K562 (cell line): ENCODE data around the gene IFFO2. TPM values are rescaled to one million over a fixed set of nuclear protein-coding genes. Genes with fewer than 3 reads are reported as not detected.
A peak's percentile ranks its signal among the peaks of the same experiment; 100 is the strongest.

Source experiments
- ARNT ChIP-seq, 2 experiments: fragments of 450-650 bp; IDR thresholded peaks; 2 replicates each; pipeline ENCODE4 v1.6.1; 2016; ENCODE audit warnings: mild to moderate bottlenecking in 1 of 2
- ATF3 ChIP-seq, 2 experiments: fragments of 450-650 bp in 1 of 2; sonication (generic) in 1 of 2; formaldehyde crosslinking in 1 of 2; IDR thresholded peaks in 1 of 2; conservative IDR thresholded peaks in 1 of 2; 2 replicates each; pipeline versions ENCODE4 v1.6.1 to v1.8.1; 2016 to 2023; ENCODE audit warnings: mild to moderate bottlenecking in 2 of 2, moderate library complexity in 2 of 2, inconsistent platforms in 1 of 2, missing genetic modification reagents in 1 of 2
- EP400 ChIP-seq: fragments of 450-650 bp; IDR thresholded peaks from 2 replicates; pipeline ENCODE4 v1.6.1; 2017; ENCODE audit warnings: antibody characterized with exemption, mild to moderate bottlenecking, moderate library complexity
- ERF ChIP-seq: fragments of 450-650 bp; formaldehyde crosslinking; IDR thresholded peaks from 2 replicates; pipeline ENCODE4 v1.4.0; 2020; ENCODE audit warnings: mild to moderate bottlenecking, mixed read lengths
- HNRNPH1 ChIP-seq: fragments of 200-400 bp; formaldehyde crosslinking; optimal IDR thresholded peaks from 2 replicates; pipeline ENCODE3; 2017; ENCODE audit warnings: low read depth, mild to moderate bottlenecking, low read length, moderate library complexity
- ILF3 ChIP-seq: fragments of 450-650 bp; IDR thresholded peaks from 2 replicates; pipeline ENCODE4 v1.6.1; 2018; ENCODE audit warnings: antibody characterized with exemption, mild to moderate bottlenecking, moderate library complexity, borderline replicate concordance
- ILK ChIP-seq: fragments of 450-650 bp; IDR thresholded peaks from 2 replicates; pipeline ENCODE4 v1.6.1; 2016; ENCODE audit warnings: missing genetic modification characterization, low read depth, mild to moderate bottlenecking, missing compliant biosample characterization, moderate library complexity, borderline replicate concordance
- KAT8 ChIP-seq: fragments of 450-650 bp; IDR thresholded peaks from 2 replicates; pipeline ENCODE4 v1.6.1; 2016; ENCODE audit warnings: low read depth, mild to moderate bottlenecking
- KDM4B ChIP-seq, 2 experiments: fragments of 450-650 bp in 1 of 2; sonication (generic) in 1 of 2; IDR thresholded peaks; 2 replicates each; pipeline ENCODE4 v1.6.1; 2016 to 2017; ENCODE audit warnings: borderline replicate concordance in 2 of 2, antibody characterized with exemption in 1 of 2, low read depth in 1 of 2, mild to moderate bottlenecking in 1 of 2
- MED1 ChIP-seq: sonication (generic); formaldehyde crosslinking; IDR thresholded peaks from 2 replicates; pipeline ENCODE4 v1.8.1; 2023; ENCODE audit warnings: missing genetic modification reagents, borderline replicate concordance
- NFRKB ChIP-seq: fragments of 450-650 bp; IDR thresholded peaks from 2 replicates; pipeline ENCODE4 v1.6.1; 2016; ENCODE audit warnings: low read depth
- POLR2A ChIP-seq: fragments of 450-650 bp; conservative IDR thresholded peaks from 2 replicates; pipeline ENCODE4 v1.6.1; 2016
- RB1 ChIP-seq: fragments of 450-650 bp; IDR thresholded peaks from 2 replicates; pipeline ENCODE4 v1.6.1; 2017; ENCODE audit warnings: low read depth, mild to moderate bottlenecking
- RFX7 ChIP-seq: fragments of 250-450 bp; sonication (Bioruptor Pico); IDR thresholded peaks from 2 replicates; pipeline ENCODE4 v1.5.1; 2021; ENCODE audit warnings: mild to moderate bottlenecking
- SMARCA4 ChIP-seq: fragments of 450-650 bp; IDR thresholded peaks from 2 replicates; pipeline ENCODE4 v1.6.1; 2016
- TFAP4 ChIP-seq: sonication (generic); formaldehyde crosslinking; IDR thresholded peaks from 2 replicates; pipeline ENCODE4 v1.8.0; 2022; ENCODE audit warnings: missing genetic modification reagents, mild to moderate bottlenecking, moderate library complexity, borderline replicate concordance
- ZBTB34 ChIP-seq: fragments of 250-450 bp; sonication (Bioruptor Pico); IDR thresholded peaks from 2 replicates; pipeline ENCODE4 v1.8.0; 2021; ENCODE audit warnings: mild to moderate bottlenecking, moderate library complexity
- ZNF609 ChIP-seq: sonication (generic); formaldehyde crosslinking; IDR thresholded peaks from 2 replicates; pipeline ENCODE4 v1.8.1; 2023; ENCODE audit warnings: missing genetic modification reagents, mild to moderate bottlenecking, borderline replicate concordance
- polyA plus RNA-seq, 8 experiments: library from polyadenylated mRNA; depleted of rRNA in 4 of 8; stranded (reverse) in 5 of 8; unstranded in 3 of 8; fragments of >200 nt; fragmentation: Nextera tagmentation in 2 of 8; fragmentation: Illumina TruSeq in 1 of 8; extraction: Ambion mirVana in 2 of 8; extraction: Trizol in 1 of 8; gene quantifications; 2 replicates each; pipeline versions ENCODE4 v1.2.1 to v1.2.3, GENCODE V29; 2011 to 2014; ENCODE audit warnings: inconsistent platforms in 1 of 8, missing spikeins in 1 of 8
- total RNA-seq, 7 experiments: library from RNA; depleted of rRNA in 6 of 7; stranded (reverse); fragments of >200 nt in 6 of 7; fragmentation: Illumina TruSeq in 2 of 7; extraction: Trizol in 2 of 7; gene quantifications; 2 replicates each; pipeline versions ENCODE4 v1.2.1 to v1.2.3, GENCODE V29; 2011 to 2021; ENCODE audit warnings: low replicate concordance in 1 of 7

The IFFO2 gene
- total and polyA plus RNA-seq, 9 of the 15 experiments (the other 6 are each of a cell fraction or from before 2014, with no cell fraction given), result 0.15 to 1.0 (median 0.44) TPM; not detected in 2

- TF ChIP-seq ILK (tag), result no peak
- peak; percentile 75 for TF ChIP-seq TFAP4
- TF ChIP-seq EP400, result no peak; the same call in none of the 2 replicates
- peak in 1 of 2 experiments; percentile 72; a peak in 1 of 4 replicates for TF ChIP-seq ARNT (IDR thresholded peaks at IDR 0.05)
- no peak for TF ChIP-seq RFX7 (CRISPR knock-in tag)
- TF ChIP-seq HNRNPH1, result no peak
- 0 out of 2 replicates have a peak, but pooled peaks have one; percentile 4 for TF ChIP-seq ATF3 (IDR thresholded peaks at IDR 0.05)
- no peak for TF ChIP-seq ATF3 (CRISPR knock-in tag; conservative IDR thresholded peaks at IDR 0.05)
- peak; percentile 69; the same call in 1 of the 2 replicates for TF ChIP-seq NFRKB
- TF ChIP-seq POLR2A, result peak; percentile 54
- TF ChIP-seq SMARCA4, result 0 out of 2 replicates have a peak, but pooled peaks have one; percentile 43
- no peak for TF ChIP-seq ZNF609
- TF ChIP-seq KDM4B (IDR thresholded peaks at IDR 0.05; ENCODE audit: borderline replicate concordance in 2 of 2, low read depth in 1 of 2), result no peak
- TF ChIP-seq KAT8, result no peak
- TF ChIP-seq RB1, result no peak
- TF ChIP-seq ERF (CRISPR knock-in tag), result no peak
- no peak for TF ChIP-seq ILF3
- TF ChIP-seq ZBTB34, result no peak
- no peak for TF ChIP-seq MED1 (CRISPR knock-in tag)
Measured at GRCh38 chr1:18907021-18907916, 49.2 kb downstream of the IFFO2 start (continued).
